T-helper 1 cell treated with Interleukin-12 subunit alpha and Interleukin-12 subunit beta and Interleukin-4 antibody, amounts not matched to agents 30 μg/mL and 1 μg/mL, for 36 hours (primary cell): ENCODE results near the gene ANKRD1.

Experiments used
- H3K27ac Mint-ChIP-seq: one replicate; pipeline ENCODE4 v1.8.0; 2021; ENCODE audit warnings: mild to moderate bottlenecking, mixed read lengths
- H3K27me3 Mint-ChIP-seq: one replicate; pipeline ENCODE4 v1.8.0; 2021; ENCODE audit warnings: low read depth, mixed read lengths
- H3K36me3 Mint-ChIP-seq: one replicate; pipeline ENCODE4 v1.8.0; 2021; ENCODE audit warnings: low read depth, mixed read lengths
- H3K4me1 Mint-ChIP-seq: one replicate; pipeline ENCODE4 v1.8.0; 2021; ENCODE audit warnings: low read depth, mixed read lengths
- H3K4me3 Mint-ChIP-seq: one replicate; pipeline ENCODE4 v1.8.0; 2021; ENCODE audit warnings: mild to moderate bottlenecking, moderate library complexity, mixed read lengths
- H3K9me3 Mint-ChIP-seq: one replicate; pipeline ENCODE4 v1.8.0; 2021; ENCODE audit warnings: mixed read lengths

ANKRD1 gene

DNA sequence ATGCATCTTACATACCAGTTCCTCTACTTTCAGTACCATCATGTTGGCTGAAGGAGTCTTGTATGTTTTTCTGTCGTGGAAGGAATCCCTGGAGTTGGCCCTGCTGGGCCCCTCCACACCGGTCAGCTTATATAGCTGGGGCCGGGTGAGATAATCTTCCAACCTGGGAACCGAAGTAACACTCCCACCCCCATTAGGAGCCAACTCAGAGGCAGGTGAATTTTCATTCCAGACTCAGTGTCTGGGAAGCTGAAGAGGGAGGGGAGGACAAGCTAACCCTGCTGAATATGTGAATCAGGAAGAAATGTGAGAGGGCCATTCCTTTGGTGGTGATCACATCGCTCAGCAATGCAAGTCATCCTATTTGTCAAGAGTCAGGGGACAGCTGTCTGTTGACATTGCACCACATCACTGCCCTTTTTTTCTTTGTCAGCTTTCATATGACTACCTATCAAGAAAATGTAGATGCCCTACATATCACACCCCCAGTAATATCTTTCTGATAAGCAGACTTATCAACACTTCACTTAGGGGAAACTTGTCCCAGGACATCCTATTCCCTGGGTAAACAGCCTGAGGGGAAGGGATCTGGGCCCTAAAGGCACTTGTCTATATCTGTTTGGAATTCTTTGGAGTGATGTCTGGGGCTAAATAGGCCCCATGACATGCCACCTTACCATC lies at the start of gene ANKRD1:
ANKRD1 (minus strand) TSS at position 102 of the 681 bp plus-strand sequence; CDS start at position 42, 60 bp downstream.
- Mint-ChIP-seq H3K27me3 (peaks cover 27% of the 10 kb centered on the region), H3K4me1 (no peaks in the 10 kb centered on the region), H3K4me3 (no peak within 1 kb of the TSS), H3K9me3 (no peaks in the 10 kb centered on the region), H3K27ac (no peak within 1 kb of the TSS), H3K36me3 (no peaks in the 10 kb centered on the region)

DNA sequence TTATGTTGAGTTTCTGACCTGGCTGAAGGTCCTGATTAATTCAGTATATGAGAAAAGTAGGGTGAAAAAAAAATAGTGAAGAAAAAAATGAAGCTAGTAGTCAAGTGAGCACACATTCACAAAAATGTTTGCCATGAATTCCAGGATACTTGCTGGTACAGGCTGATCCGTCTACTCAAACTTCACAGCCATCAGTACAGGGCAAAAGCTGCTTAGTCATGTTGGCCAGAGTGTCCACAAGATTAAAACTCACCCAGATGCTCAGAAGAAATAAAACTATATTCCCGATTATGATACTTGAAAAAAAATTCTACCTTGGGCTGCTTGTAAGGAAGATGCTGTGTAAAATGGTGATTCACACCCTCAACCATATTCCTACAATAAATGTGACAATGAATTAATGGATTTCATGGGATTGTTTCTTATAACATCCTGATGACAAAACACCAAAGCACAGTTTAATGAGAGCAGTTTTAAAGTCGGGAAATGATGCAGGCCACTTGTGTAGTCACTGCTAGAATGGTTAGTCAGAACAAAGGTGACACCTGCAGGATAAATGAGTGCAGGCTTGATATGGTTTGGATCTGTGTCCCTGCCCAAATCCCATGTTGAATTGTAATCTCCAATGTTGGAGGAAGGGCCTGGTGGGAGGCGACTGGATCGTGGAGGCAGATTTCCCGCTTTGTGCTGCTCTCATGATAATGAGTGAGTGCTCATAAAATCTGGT lies 49.2 kb upstream of the ANKRD1 start:
- Mint-ChIP-seq H3K4me1 (no peaks in the 10 kb centered on the region), H3K9me3 (no peaks in the 10 kb centered on the region), H3K27me3 (peaks cover 14% of the 10 kb centered on the region), H3K27ac (no peak overlapping the region), H3K36me3 (no peaks in the 10 kb centered on the region), H3K4me3 (no peak overlapping the region)

DNA sequence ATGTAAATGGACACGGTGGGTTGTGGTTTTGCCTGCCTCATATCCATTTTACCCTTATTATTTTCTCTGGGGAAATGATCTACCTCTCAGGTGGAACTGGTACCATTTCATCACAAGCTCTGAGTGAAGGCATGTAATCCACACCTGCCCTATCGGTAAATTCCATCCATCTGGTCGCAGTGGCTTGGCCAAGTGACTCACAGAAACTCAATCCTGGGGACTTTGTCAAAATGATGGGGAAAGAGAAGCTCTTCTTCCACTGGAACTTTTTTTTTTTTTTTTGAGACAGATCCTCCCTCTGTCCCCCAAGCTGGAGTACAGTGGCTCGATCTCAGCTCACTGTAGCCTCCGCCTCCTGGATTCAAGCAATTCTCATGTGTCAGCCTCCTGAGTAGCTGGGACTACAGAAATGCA lies 48.2 kb upstream of the ANKRD1 start:
- Mint-ChIP-seq H3K27me3 (peaks cover 14% of the 10 kb centered on the region), H3K36me3 (no peaks in the 10 kb centered on the region), H3K4me3 (no peak overlapping the region)

DNA sequence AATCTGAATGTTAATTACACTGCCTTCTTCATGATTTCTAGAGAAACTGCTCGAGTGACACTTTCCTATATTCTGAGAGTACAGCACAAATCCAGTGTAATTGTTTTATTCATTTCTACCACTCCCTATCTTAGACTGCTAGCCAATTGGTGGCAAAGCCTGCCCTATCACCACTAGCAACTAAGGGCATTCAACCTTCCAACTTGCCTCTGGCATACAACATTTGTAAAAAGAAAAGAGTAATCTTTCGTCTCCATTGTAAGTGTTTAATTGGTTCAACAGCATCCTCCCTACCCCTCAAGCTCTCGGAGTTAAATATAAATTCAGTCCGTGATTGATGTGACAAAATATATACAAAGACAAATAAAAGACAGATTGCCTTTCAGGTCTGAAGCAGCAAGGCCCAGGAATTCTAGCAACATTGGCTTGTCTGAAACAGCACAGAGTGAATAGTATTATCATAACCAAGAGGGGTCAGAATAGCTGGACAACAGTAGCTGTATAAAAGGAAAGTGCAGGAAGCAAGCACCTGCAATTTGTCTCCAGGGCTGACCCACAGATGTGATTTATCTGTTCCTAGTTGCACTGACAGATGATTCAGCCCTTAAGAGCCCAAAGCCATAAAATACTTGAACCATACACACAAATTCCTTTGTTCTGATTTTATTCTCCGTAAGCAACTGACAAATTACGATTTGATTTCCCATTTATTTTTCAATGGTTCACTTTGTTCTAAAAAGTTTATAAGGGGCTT lies 47.6 kb upstream of the ANKRD1 start:
- Mint-ChIP-seq H3K4me3 (no peak overlapping the region), H3K27ac (no peak overlapping the region), H3K4me1 (peaks cover 4% of the 10 kb centered on the region), H3K36me3 (no peaks in the 10 kb centered on the region), H3K9me3 (no peaks in the 10 kb centered on the region), H3K27me3 (peaks cover 12% of the 10 kb centered on the region)

More for the DNA sequence above, 48.2 kb upstream of the ANKRD1 start:
- Mint-ChIP-seq H3K27ac (no peak overlapping the region), H3K4me1 (peaks cover 1% of the 10 kb centered on the region), H3K9me3 (no peaks in the 10 kb centered on the region)

DNA sequence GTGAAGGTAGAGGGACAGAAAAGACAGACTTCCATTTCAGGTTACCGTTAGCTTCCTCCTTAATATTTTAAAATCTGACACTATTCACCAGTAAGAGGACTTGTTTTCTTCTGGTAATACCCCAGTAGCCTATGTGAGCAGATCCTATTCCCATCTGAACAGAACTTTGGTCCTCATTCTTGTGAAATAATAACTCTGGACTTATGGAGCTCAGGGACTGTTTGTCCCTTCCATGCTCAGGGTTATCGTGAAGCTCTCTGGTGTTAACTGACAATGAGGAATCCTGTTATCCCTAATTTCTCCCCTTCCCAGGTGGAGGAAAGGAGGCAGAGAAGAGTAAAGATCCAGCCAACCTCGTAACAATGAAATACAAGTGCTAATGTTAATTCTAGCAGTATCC lies 47.0 kb upstream of the ANKRD1 start:
- H3K27me3 Mint-ChIP-seq, result peaks cover 8% of the 10 kb centered on the region
- no peaks in the 10 kb centered on the region for H3K9me3 Mint-ChIP-seq
- H3K4me1 Mint-ChIP-seq, result peaks cover 4% of the 10 kb centered on the region
- no peaks in the 10 kb centered on the region for H3K36me3 Mint-ChIP-seq
- no peak overlapping the region for H3K27ac Mint-ChIP-seq
- no peak overlapping the region for H3K4me3 Mint-ChIP-seq

DNA sequence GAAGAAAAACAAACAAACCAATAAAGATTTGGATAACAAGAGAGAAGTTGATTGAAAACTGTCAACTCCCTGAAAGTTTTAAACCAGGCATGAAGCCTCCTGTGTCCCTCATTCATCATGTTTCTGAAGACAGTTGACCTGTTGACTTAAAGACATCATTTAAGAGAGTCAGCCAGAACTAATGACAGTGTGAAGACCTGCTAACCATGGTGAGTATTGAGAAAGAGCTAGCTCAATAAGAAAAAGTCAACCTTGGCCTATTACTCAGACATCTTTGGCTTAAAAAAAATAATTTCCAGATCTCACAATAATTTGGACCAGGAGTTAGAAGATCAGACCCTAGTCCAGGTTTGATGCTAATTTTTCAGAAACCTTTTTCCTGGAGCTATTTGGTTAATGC lies 45.3 kb upstream of the ANKRD1 start:
- Mint-ChIP-seq H3K4me1 (peaks cover 4% of the 10 kb centered on the region), H3K27ac (no peak overlapping the region), H3K4me3 (no peak overlapping the region), H3K36me3 (no peaks in the 10 kb centered on the region), H3K27me3 (peaks cover 8% of the 10 kb centered on the region), H3K9me3 (no peaks in the 10 kb centered on the region)

DNA sequence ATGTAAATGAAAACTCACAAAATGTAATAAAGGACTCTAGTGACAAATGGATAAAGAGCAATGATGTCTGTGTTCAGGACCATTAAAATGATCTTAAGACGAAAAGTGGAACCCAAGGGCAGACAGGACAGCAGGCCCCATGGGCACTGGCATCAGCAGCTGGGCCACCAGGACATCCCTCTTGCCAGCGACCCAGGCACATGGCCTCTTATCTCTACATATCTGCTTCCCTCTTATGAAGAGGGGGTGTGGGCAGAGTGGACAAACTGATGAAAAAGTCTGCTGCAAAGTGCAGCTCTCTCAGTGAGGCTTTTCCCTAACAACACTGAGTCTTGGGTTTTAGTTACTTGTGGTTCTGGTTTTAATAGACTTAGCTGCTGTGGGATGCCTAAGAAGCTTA lies 44.8 kb upstream of the ANKRD1 start:
- no peaks in the 10 kb centered on the region for H3K9me3 Mint-ChIP-seq
- no peak overlapping the region for H3K27ac Mint-ChIP-seq
- no peaks in the 10 kb centered on the region for H3K36me3 Mint-ChIP-seq
- H3K27me3 Mint-ChIP-seq, result peaks cover 8% of the 10 kb centered on the region
- H3K4me1 Mint-ChIP-seq, result peaks cover 4% of the 10 kb centered on the region
- no peak overlapping the region for H3K4me3 Mint-ChIP-seq

DNA sequence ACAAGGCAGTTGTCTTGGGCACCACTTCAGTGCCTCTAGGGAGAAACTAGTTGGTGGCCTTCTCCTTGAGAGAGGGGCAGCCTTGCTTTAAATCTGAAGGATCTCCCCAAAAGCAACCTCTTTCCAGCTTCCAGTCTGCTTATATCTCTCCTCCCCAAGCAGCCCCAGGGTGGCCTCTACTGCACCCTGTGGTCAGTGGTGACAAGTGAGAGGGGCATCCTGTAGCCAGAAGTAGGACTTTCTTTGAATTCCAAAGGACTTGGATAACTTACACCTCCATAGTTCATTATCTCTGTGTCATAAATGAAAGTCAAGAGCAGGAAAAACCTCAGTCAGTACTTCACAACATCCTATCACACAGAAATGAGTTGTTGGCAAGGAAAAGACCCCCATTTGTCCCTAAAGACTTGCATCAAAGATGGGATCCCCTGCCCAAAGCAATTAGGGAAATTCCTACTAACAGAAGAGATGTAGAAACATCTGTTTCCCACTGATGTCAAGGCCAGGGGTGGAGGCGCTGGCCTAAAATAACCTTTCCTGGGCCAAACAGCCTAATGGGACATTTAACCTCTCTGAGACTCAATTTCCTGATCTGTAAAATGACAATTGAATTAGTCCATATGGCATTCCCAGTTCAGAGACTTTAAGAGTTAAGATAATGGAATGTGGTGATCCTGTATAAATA lies 44.0 kb upstream of the ANKRD1 start:
- Mint-ChIP-seq H3K4me1 (peaks cover 4% of the 10 kb centered on the region), H3K9me3 (no peaks in the 10 kb centered on the region), H3K27me3 (peaks cover 8% of the 10 kb centered on the region), H3K4me3 (no peak overlapping the region), H3K27ac (no peak overlapping the region), H3K36me3 (no peaks in the 10 kb centered on the region)

DNA sequence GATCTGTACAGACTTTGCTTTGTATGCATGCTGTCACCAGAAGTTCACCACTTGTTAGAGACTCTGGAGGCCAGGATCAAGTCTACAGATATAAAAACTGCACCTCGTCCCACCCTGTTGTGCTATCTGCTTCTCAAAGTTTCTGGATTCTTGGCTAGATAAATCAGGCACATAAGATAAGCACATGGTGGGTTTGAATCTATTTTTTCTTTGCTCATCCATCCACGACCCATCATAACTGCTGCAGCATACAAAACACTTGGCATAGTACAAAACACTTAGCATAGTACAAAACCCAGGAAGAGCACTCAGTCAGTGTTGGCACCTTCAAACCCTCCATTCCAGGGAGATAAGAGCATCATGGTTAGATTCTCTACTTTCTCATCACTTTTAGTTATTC lies 42.4 kb upstream of the ANKRD1 start:
- Mint-ChIP-seq H3K9me3 (no peaks in the 10 kb centered on the region), H3K4me3 (no peak overlapping the region), H3K27ac (no peak overlapping the region), H3K4me1 (peaks cover 4% of the 10 kb centered on the region), H3K36me3 (no peaks in the 10 kb centered on the region), H3K27me3 (peaks cover 5% of the 10 kb centered on the region)

DNA sequence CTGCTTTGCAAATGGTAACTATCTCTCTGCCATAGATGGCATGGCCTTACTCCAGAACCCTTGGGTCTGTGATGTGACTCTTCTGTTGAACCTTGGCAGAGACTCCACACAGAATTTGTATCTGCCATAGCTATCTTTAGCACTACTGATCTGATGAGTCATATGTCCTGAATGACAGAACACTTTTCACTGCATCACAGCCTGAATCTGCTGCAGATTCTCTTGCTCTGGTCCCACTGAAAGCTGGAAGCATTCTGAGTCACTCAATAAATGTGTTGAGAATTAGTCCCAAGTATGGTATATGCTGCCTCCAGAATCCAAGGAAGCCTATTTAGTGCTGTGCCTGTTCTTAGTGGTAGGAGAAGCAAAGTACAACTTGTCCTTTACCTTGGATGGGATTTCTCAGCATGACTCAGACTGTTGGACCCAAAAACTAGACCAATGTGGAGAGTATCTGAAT lies 39.5 kb upstream of the ANKRD1 start:
- Mint-ChIP-seq H3K9me3 (no peaks in the 10 kb centered on the region), H3K36me3 (no peaks in the 10 kb centered on the region), H3K27me3 (no peaks in the 10 kb centered on the region), H3K27ac (no peak overlapping the region), H3K4me1 (peaks cover 4% of the 10 kb centered on the region), H3K4me3 (no peak overlapping the region)

DNA sequence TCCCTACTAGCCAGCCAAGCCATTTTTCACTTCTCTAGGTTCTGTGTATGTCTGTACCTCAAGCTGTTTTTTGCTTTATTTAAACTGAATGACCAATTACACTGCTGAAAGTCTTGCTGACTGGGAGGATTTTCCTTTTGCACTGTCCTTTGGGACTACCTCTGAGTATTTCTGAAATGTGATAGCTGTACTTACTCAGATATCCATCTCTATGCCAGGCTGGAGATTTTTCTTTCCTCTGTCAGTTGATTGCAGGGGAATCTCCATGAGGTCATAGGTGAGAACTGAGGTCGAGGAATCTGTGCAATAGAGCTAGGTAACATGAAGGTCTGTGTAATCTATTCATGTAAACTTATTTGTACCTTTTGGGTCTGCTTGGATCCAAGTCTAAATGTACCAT lies 38.9 kb upstream of the ANKRD1 start:
- Mint-ChIP-seq H3K27ac (no peak overlapping the region), H3K4me1 (peaks cover 4% of the 10 kb centered on the region), H3K4me3 (no peak overlapping the region), H3K36me3 (no peaks in the 10 kb centered on the region), H3K9me3 (no peaks in the 10 kb centered on the region), H3K27me3 (no peaks in the 10 kb centered on the region)

DNA sequence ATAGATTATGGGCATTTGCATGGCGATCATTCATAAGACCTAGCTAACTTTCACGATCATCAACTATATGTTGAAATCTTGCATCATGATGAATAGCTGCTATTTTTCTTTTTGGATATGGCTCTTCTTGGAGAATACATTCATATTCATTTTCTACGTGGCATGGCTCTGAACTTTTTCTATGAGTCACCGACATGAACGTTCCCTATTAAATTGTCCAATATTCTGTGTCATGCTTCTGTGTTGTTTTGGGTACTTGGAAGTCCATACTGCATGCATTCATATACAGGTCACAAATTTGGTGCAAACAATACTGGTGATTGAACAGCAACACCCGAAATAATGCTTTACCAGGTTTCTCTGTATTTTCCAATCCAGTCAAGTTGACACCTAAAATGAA lies 37.9 kb upstream of the ANKRD1 start:
- no peaks in the 10 kb centered on the region for H3K4me1 Mint-ChIP-seq
- H3K9me3 Mint-ChIP-seq, result peaks cover 3% of the 10 kb centered on the region
- no peak overlapping the region for H3K4me3 Mint-ChIP-seq
- H3K27ac Mint-ChIP-seq, result no peak overlapping the region
- H3K36me3 Mint-ChIP-seq, result no peaks in the 10 kb centered on the region
- H3K27me3 Mint-ChIP-seq, result no peaks in the 10 kb centered on the region

DNA sequence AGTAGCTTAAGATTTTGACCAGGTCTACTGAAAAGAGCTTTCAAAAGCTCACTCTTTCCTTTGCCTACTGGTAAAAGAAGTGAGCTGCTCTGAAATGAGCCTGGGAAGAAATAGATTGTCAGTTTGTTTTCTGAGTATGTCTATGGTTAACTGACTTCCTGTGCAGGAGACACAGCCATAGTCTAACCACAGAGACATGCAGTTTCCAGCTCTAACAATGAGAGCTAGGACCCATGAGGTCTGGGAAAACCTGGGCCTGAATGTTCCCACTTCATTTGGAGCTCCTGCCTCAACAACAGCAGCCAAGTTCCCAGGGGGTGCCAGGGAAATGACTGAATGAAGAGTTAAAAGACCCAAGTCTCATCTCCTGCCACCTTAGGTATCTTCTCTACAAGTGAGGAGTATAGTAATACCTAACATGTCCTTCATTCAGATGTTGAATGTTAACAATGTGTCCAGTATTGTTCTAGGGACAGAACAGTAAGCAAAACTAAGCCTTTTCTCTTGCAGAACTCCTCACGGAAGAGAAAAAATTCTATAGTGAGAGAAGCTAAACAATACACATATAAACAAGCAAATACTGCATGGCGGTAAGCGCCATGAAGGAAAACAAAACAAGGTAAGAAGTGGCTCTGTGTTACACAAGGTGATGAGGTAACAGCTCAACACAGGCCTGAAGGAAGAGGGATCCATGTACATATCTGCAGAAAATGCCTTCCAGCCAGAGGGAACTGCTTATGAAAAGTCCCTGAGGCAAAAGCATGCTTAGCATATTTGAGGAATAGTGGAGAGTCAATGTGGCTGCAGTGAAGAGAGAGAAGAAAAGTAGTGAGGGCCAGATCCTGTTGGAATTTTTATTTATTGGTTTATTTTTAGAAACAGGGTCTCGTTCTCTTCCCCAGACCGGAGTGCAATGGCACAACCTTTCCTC lies 26.4 kb upstream of the ANKRD1 start:
- Mint-ChIP-seq H3K27ac (peak overlapping the region; percentile 73), H3K36me3 (peaks cover 6% of the 10 kb centered on the region), H3K4me1 (peaks cover 11% of the 10 kb centered on the region), H3K9me3 (peaks cover 20% of the 10 kb centered on the region), H3K27me3 (peaks cover 2% of the 10 kb centered on the region), H3K4me3 (no peak overlapping the region)
